ENCODE data around the gene GNG14.
A peak's percentile ranks its signal among the peaks of the same experiment; 100 is the strongest.
"Not testable (repeated sequence)": the region's sequence is repeated elsewhere in the genome, so short reads cannot be mapped to it uniquely, and the experiment has no call there.

Gene GNG14

DNA sequence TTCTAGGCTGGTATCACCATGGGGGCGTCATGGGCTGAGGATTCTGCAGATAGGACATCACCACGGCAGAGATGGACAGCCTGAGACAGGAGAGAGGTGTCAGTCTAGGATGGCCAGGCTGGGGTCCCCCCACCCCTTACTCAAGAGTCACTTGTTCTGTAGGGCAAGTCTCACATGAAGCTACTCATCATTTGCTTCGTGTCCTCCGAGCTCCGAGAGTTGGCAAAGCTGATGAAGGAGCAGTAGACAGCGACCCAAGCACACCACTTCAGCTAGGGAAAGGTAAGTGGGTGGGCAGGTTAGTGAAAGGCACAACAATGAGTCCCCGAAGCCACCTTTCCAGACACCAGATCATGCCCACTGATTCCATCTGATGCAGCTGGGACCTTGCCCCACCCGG lies 19.5 kb upstream of the GNG14 start:
- DNase-seq, result no peak

- no peak for DNase-seq
Observed at GRCh38 chr19:12668932-12669269, 18.9 kb upstream of the GNG14 start.

GRCh38 chr19:12669270-12670158 lies 18.3 kb upstream of the GNG14 start:
- DNase-seq, result peak; percentile 75 to 78

GRCh38 chr19:12670159-12670928 lies 17.5 kb upstream of the GNG14 start:
- DNase-seq, result no peak

GRCh38 chr19:12672744-12673143 lies 15.1 kb upstream of the GNG14 start:
- DNase-seq, result no peak

- no peak for DNase-seq
Observed at GRCh38 chr19:12675399-12675798, 12.4 kb upstream of the GNG14 start.

GRCh38 chr19:12675940-12676339 lies 11.9 kb upstream of the GNG14 start:
- no peak for DNase-seq

- DNase-seq, result peak; percentile 46 to 57
Observed at GRCh38 chr19:12676384-12676792, 11.4 kb upstream of the GNG14 start.

DNA sequence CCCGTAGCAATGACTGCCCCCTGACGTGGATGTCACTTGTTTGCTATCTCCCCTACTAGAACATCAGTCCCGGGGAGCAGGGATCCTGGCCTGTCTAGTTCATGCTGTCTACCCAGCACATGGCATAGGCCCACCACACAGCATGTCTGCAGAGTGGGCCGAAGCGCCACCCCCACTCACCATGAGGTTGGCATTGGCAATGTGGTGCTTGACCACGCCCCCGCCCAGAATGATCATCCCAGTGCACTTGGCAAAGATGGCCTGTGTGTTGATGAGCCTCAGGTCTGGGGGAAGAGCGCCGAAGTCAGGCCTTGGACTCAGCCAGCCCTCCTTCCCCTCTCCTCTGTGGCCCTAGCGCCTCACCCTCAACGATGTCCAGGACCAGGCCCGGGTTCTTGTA lies 10.9 kb upstream of the GNG14 start:
- DNase-seq, result no peak

GRCh38 chr19:12678039-12678438 lies 9.8 kb upstream of the GNG14 start:
- not testable (repeated sequence) for DNase-seq

GRCh38 chr19:12680034-12680433 lies 7.8 kb upstream of the GNG14 start:
- no peak for DNase-seq

DNA sequence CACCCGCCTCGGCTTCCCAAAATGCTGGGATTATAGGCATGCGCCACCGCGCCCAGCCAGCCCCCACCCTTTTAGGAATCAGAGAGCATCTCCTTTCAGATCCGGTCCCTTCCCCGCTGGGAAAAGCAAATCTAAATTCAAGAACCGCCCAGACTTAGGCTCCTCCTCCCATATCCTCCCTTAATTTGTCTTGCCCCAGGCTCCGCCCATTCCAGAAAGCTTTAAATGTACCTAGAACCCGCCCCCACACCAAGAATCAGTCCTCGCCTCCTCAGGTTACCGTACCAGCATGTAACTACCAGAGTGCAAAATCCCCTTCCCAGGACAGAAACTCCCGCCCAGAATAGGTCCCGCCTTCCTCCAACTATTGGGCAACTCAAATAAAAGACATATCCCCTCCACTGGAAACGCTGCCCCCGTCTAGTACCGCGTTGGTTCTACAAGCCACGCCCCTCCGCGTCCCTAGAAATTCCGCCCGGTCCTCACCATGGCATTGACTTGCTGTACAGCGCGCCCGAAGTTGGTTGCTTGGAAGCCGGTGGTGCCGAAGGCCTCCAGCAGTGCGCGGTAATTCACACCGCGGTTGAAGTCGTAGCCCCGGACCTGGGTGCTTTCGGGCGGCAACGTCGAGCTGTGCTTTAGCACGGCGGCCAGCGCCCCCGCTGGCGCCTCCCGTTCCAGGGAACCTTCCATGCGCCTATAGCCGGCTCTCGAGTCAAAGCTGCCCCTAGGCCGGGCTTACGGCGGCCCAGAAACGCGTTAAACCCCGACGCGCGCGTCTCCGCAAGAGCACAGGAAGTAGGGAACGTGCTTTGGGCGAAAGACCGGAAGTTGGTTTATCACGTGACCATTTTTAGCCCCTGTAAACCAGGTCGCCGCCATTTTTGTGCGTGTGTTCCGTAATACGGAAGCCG lies 6.5 kb upstream of the GNG14 start, which contains the start of gene DHPS:
Gene DHPS, minus strand, starts transcription at position 807 of the 914 bp plus-strand sequence. Its CDS starts 114 bp downstream, at position 693.
- peak; percentile 92 for DNase-seq

DNA sequence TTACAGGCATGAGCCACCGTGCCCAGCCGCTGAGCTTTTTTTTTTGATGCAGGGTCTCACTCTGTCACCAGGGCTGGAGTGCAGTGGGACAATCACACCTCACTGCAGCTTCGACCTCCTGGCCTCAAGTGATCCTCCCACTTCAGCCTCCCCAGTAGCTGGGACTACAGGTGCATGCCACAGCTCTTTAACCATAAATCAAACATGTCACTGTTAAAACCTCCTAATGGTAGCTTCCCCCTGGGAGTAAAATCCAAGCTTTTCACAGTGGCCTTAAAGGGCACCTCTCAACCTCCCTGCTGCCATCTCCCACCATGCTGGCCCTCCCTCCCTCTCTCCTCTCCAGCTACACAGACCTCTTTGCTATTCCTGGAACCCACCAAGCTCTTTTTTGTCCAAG lies 2.0 kb upstream of the GNG14 start:
- DNase-seq, result no peak

DNA sequence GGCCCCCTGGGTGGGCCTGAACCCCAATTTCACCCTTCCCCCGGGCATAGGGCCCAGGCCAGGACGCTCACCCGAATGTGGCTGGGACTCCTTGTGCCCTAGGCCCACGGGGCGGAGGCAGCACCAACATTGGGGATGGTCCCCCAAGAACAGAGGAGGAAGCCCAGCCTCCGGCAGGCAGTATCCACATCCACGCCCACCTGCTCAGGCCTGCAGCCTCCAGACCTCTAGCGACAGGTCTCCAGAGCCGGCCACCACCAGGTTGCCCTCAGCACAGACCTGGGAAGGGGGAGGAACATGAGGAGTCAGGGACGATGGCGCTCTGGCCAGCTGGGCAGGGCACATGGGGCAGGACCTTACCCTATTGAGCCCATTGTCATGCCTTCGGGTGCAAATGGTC lies 1.2 kb downstream of the GNG14 start:
- DNase-seq, result no peak

- no peak for DNase-seq
Observed at GRCh38 chr19:12689581-12690216, 1.9 kb downstream of the GNG14 start.

DNA sequence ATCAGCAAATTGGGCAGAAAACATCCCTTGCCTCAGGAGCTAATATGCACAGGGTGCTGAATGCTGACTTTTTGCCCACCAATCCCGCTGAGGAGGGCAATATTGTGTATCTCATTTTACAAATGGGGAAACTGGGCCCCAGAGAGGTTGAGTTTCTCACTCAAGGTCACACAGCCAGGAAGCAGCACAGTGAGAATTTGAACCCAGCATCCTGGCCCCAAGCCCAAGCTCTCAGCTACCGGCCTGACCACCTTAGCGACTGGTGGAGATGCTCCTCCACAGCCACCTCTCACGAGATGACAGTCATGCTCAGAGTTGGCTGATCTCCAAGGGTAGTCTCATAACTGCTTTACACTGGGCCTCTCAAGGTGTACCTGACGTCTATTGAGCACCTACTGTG lies 5.2 kb downstream of the GNG14 start:
- DNase-seq, result no peak

- no peak for DNase-seq
Observed at GRCh38 chr19:12694641-12695040, 6.8 kb downstream of the GNG14 start.

DNA sequence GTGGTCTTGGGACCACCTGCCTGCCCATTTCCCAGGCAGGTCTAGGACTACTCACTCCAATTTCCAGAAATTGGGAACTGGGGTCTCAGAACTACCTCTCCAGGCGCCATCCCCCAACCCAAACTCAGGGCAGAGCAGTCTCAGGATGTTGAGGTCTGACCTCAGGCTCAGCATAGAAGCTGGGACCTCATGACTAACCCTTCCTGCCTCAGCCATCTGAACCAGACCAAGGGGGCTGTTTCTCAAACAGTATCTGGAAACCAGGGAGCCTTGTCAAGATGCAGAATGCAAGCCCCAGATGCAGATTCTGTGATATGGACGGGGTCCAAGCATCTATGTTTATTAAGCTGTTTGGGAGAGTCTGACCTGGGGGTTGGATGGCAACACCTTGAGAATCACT lies 7.3 kb downstream of the GNG14 start:
- no peak for DNase-seq

DNA sequence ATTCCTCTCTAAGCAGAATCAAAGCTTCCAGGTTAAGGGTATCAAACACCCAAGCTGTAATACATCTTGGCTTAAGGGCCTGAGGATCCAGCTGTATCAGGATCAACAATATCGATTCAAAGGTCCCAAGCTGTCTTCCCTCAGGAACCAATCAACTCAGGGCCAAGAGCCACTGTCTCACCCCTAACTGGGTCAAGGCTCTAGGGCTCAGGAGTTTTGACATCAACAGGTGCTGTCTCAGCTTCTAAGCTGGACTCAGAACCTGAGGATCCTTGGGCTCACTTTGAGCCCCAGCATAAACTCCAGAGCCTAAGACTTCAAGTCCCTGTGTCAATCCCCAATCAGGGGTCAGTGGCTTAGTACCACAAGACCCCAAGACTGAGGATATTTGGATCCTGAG lies 7.7 kb downstream of the GNG14 start:
- DNase-seq, result no peak

- no peak for DNase-seq
Observed at GRCh38 chr19:12695997-12696365, 8.2 kb downstream of the GNG14 start.

- DNase-seq, result peak; percentile 80 to 83
Observed at GRCh38 chr19:12696366-12697335, 8.9 kb downstream of the GNG14 start, which contains the start of gene FBXW9. TSS of gene FBXW9 (minus strand) at chr19:12696631. CDS start at chr19:12696581, 50 bp downstream.
